NCI-H510A (cell line): ENCODE data around the gene ANKRD13B.
"Not testable (repeated sequence)": the region's sequence is repeated elsewhere in the genome, so short reads cannot be mapped to it uniquely, and the experiment has no call there.

Experiments
- DNase-seq: peaks from one replicate; lab custom pipeline; 2025; lab: John Stamatoyannopoulos, UW

The ANKRD13B gene

GRCh38 chr17:29592850-29593551, at the start of gene ANKRD13B:
Gene ANKRD13B, plus strand, starts transcription at chr17:29593132. Its CDS starts 490 bp downstream, at chr17:29593622.
- DNase-seq, result peak; percentile 48

DNA sequence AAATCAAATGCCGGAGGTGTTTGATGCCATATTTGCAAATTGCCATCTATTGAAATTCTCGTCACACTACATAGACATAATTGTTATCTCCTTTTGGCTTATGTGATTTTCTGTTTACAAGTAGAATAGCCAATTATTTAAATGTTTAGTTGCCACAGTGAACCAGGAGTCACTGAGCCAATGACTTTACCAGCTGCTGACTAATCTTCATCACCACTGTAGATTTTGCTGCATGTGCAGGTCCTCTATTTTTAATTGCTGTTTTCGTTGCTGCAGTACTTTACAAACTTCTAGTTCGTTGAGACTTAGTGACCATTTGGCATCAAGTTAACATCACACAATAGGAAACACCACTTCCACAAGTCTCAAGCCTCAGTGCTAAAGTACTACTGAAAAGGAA, 48.9 kb upstream of the ANKRD13B start:
- no peak for DNase-seq

DNA sequence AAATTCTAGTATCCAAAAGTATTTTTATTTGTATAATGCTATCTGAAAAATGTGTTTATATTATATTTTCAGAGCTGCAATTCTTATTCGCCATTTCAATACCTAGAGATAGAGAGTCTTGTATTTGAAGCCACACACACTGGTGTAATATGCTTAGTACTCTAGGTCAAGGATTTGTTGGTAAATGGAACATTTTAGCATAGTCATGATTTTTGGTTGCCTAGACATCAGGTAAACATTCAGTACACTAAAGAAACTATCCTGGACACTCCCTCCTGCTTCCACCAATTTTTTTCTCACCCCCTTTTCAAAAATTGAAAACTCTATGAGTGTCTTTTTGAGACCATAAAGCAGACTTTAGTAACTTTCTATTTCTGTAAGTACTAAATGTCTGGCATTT, 46.8 kb upstream of the ANKRD13B start:
- no peak for DNase-seq

- DNase-seq, result no peak
Observed at GRCh38 chr17:29546830-29547229, 46.1 kb upstream of the ANKRD13B start.

- no peak for DNase-seq
Observed at GRCh38 chr17:29549177-29549923, 43.6 kb upstream of the ANKRD13B start.

- no peak for DNase-seq
Observed at GRCh38 chr17:29555840-29556239, 37.1 kb upstream of the ANKRD13B start.

DNA sequence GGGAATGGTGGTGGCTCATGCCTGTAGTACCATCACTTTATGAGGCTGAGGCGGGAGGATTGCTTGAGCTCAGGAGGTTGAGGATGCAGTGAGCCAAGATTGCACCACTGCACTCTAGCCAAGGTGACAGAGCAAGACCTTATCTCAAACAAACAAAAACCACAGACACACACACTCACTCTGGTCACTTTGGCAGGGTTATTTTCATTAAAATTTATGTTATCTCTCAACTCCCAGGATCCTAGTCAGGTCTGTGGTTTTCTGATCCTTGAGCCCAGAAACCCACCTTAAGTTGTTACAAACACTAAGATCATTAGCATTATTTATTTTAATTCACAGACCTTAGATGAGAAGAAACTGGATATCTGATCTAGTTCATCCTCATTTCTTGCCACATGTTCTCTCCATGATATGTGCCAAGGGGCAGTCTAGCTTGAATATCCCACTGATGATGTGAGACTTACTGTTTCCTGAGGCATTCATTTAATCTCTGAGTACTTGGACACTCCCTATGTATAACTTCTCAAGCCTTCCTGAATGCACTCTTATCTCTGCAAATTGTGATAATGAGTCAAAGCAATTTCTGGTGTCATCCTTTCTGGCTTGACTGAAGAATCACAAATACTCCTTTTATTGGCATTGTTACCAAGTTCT, 35.7 kb upstream of the ANKRD13B start:
- no peak for DNase-seq

GRCh38 chr17:29557739-29558116, 35.2 kb upstream of the ANKRD13B start:
- DNase-seq, result no peak

- DNase-seq, result not testable (repeated sequence)
Observed at GRCh38 chr17:29558139-29558538, 34.8 kb upstream of the ANKRD13B start.

DNA sequence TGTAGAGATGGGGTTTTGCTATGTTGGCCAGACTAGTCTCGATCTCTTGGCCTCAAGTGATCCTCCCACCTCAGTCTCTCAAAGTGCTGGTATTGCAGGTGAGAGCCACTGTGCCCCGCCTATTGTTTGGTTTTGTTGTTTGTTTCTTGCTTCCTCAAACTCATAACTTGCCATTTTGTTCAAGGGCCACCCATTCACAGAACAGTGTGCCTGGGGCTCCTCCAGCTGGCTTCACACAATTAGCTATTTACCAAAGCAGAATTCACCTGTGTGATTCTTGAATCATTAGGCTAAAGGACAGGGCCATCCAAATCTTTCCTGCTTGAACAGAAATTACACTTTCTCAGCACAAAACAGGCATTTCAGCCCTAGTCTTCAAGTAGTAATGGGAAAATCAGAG, 33.3 kb upstream of the ANKRD13B start:
- no peak for DNase-seq

- DNase-seq, result no peak
Observed at GRCh38 chr17:29560316-29560715, 32.6 kb upstream of the ANKRD13B start.

DNA sequence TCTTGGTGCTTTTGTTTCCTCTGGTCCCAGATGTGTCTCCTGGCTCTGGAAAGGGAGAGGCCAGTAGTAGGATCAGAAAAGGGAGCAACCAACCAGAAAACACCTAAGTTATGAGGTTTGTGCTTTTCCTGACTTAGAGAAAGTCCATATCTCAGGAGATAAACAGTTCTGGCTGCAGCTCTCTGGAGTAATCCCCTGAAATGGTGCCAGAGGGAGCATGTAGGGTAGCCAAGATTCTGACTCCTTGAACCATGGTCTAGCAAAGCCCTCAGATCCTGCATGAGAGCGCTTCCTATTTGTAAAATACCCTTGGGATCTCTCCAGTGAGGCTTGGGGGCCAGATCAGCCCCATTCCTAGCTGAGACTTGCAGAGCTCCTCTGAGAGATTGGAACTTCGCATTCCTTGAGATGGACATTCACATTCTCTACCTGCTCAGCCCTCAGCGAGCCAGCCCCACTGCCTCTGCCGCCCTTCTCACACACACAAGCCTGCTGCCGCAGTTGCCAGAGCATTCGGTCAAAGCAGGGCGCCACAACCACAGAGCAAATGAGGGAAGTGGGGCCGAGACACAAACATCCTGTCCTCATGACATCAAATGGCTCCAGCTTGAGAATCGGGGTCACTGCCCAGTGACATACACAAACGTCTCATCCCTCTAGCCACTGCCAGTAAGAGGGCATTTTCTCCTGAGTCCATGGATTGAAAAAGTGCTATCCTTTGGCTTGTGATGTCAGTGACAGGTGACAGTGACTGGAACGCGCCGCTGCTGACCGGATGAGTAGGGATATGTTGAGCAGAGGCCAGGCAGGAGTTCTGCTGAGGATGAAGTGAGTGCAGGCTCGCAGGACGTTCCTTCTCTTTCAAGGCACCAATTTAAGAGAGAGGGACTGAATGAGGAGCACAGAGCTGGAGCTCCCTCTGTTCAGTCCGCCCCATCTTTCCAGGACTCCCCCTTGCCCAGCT, 31.1 kb upstream of the ANKRD13B start:
- no peak for DNase-seq

GRCh38 chr17:29562615-29563014, 30.3 kb upstream of the ANKRD13B start:
- DNase-seq, result no peak

- DNase-seq, result no peak
Observed at GRCh38 chr17:29563816-29564215, 29.1 kb upstream of the ANKRD13B start.

DNA sequence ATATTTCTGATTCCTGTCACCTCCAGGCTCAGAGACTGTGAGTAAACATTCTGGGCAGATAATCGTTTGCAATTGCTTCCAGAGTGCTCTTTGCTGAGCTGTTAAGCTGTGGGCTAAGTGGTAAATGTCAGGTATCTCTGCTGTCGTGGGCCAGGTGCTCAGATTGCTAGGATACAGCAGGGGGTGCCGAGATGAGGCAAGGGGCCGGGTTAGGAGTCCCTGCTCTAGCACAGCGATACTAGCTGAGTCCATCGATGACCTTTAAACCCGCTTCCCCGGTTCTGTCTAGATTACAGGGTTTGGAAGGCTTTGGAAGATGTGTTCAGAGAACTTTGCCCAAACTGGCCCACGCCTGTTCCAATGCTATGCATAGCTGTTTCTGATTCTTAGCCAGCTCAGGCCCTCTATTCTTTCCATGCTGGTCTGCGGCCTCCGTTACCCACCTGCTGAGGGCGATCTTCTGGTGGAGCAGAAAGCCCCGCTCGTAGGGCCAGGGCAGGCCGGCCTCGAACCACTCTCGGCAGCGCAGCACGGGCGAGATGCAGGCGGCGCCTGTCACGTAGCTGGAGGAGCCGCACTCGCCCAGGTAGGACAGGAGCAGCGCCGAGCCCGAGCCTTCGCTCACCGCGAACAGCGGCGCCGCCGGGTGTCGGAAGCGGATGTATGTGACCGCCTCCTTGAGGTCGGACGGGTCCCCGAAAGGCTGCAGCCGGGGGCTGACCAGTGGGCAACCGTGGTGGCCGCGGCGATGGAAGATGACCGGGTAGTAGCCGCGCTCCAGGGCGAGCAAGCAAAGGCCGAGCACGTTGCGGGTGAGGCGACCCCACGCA, 27.1 kb upstream of the ANKRD13B start:
- peak; percentile 52 for DNase-seq

- peak; percentile 53 for DNase-seq
Observed at GRCh38 chr17:29566473-29567303, 26.2 kb upstream of the ANKRD13B start, which contains the start of gene ABHD15. Gene ABHD15, minus strand, starts transcription at chr17:29567037. Its CDS starts 71 bp downstream, at chr17:29566966.

DNA sequence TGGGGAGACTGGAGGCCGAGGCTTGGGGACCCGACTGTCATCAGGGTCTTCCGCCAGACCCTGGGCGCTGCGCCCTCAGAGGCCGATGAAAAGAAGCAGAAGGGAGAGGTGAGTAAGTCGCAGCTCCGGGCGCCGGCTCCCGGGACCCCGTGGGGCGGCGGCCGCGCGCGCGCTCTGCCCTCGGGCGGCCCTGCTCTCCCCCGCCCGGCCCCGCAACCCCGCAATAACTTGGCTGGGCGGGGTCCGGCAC, 25.7 kb upstream of the ANKRD13B start:
- DNase-seq, result no peak

DNA sequence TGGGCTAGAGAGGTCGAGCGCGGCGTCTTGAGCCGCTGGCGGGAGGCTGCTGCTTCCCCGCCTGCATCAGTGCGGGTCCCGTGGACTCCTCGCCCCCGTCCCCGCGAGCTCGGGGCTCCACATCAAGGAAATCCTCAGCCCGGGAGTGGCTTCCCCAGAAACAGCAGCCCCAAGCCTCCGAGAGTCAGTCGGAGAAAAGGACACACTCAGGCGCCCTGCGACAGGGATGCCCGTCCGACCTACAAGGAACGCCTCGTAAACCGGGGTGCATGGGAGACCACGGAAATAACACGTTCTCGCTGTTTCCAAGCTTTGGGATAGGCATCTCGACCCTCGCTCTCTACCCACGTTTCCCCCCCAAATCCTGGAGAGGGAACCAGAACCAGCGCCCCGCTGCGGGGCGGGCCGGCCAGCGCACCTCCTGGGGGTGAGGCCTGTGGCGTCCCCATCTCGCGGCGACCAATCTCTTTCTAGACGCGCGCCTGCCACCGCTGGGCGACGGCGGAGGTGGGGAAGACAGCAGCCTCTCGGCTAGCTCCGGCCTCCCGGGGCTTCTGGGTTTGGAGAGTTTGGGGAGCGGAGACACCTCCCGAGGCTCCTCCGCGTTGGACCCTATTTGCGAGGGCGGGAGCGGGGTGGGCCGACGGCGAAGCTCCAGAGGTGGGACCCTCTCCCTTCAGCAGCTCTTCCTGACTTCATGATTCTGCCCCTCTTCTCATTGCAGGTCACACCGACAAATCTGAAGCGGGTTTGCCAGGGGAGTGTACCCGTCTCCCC, 25.2 kb upstream of the ANKRD13B start:
- DNase-seq, result peak; percentile 49
